ENCODE data around the gene LRP5.
A peak's percentile ranks its signal among the peaks of the same experiment; 100 is the strongest.

Gene LRP5

GRCh38 chr11:68375337-68375736, 62.9 kb downstream of the LRP5 start:
- no peaks in the 10 kb centered on the region for H3K4me1 ChIP-seq (ENCODE audit: control insufficient read depth, insufficient read depth, low read length, poor library complexity, severe bottlenecking)
- no peak overlapping the region for H3K27ac ChIP-seq (ENCODE audit: insufficient read depth, low read length, poor library complexity, severe bottlenecking)
- H3K27me3 ChIP-seq (replicated peaks; ENCODE audit: control insufficient read depth, insufficient read depth, low read length, poor library complexity, severe bottlenecking): no peaks in the 10 kb centered on the region
- DNase-seq: no peak
- no peaks in the 10 kb centered on the region for H3K36me3 ChIP-seq (ENCODE audit: control insufficient read depth, insufficient read depth, low read length)
- H3K9me3 ChIP-seq (ENCODE audit: control insufficient read depth, low read length): no peaks in the 10 kb centered on the region
- H3K4me3 ChIP-seq (ENCODE audit: insufficient read depth, low read depth, low read length, poor library complexity, severe bottlenecking): no peak overlapping the region

- H3K36me3 ChIP-seq (ENCODE audit: control insufficient read depth, insufficient read depth, low read length): no peaks in the 10 kb centered on the region
Measured at GRCh38 chr11:68375766-68376165, 63.4 kb downstream of the LRP5 start.

GRCh38 chr11:68377389-68377795, 65.0 kb downstream of the LRP5 start:
- Histone ChIP-seq H3K4me3 (ENCODE audit: insufficient read depth, low read depth, low read length, poor library complexity, severe bottlenecking) (no peak overlapping the region), H3K9me3 (ENCODE audit: control insufficient read depth, low read length) (no peaks in the 10 kb centered on the region), H3K27me3 (replicated peaks; ENCODE audit: control insufficient read depth, insufficient read depth, low read length, poor library complexity, severe bottlenecking) (no peaks in the 10 kb centered on the region), H3K36me3 (ENCODE audit: control insufficient read depth, insufficient read depth, low read length) (no peaks in the 10 kb centered on the region), H3K4me1 (ENCODE audit: control insufficient read depth, insufficient read depth, low read length, poor library complexity, severe bottlenecking) (no peaks in the 10 kb centered on the region), H3K27ac (ENCODE audit: insufficient read depth, low read length, poor library complexity, severe bottlenecking) (no peak overlapping the region)
- DNase-seq: no peak

More at GRCh38 chr11:68375766-68376165, 63.4 kb downstream of the LRP5 start:
- Histone ChIP-seq H3K4me3 (ENCODE audit: insufficient read depth, low read depth, low read length, poor library complexity, severe bottlenecking) (no peak overlapping the region), H3K27ac (ENCODE audit: insufficient read depth, low read length, poor library complexity, severe bottlenecking) (no peak overlapping the region), H3K4me1 (ENCODE audit: control insufficient read depth, insufficient read depth, low read length, poor library complexity, severe bottlenecking) (no peaks in the 10 kb centered on the region), H3K27me3 (replicated peaks; ENCODE audit: control insufficient read depth, insufficient read depth, low read length, poor library complexity, severe bottlenecking) (no peaks in the 10 kb centered on the region), H3K9me3 (ENCODE audit: control insufficient read depth, low read length) (no peaks in the 10 kb centered on the region)
- DNase-seq: no peak

- H3K27me3 ChIP-seq (replicated peaks; ENCODE audit: control insufficient read depth, insufficient read depth, low read length, poor library complexity, severe bottlenecking): no peaks in the 10 kb centered on the region
- H3K36me3 ChIP-seq (ENCODE audit: control insufficient read depth, insufficient read depth, low read length): no peaks in the 10 kb centered on the region
- no peak overlapping the region for H3K27ac ChIP-seq (ENCODE audit: insufficient read depth, low read length, poor library complexity, severe bottlenecking)
- no peak for DNase-seq
- no peaks in the 10 kb centered on the region for H3K9me3 ChIP-seq (ENCODE audit: control insufficient read depth, low read length)
- no peaks in the 10 kb centered on the region for H3K4me1 ChIP-seq (ENCODE audit: control insufficient read depth, insufficient read depth, low read length, poor library complexity, severe bottlenecking)
- H3K4me3 ChIP-seq (ENCODE audit: insufficient read depth, low read depth, low read length, poor library complexity, severe bottlenecking): no peak overlapping the region
Measured at GRCh38 chr11:68379206-68379605, 66.8 kb downstream of the LRP5 start.

GRCh38 chr11:68380786-68381622, 68.6 kb downstream of the LRP5 start:
- no peaks in the 10 kb centered on the region for H3K27me3 ChIP-seq (replicated peaks; ENCODE audit: control insufficient read depth, insufficient read depth, low read length, poor library complexity, severe bottlenecking)
- no peak overlapping the region for H3K4me3 ChIP-seq (ENCODE audit: insufficient read depth, low read depth, low read length, poor library complexity, severe bottlenecking)
- no peaks in the 10 kb centered on the region for H3K36me3 ChIP-seq (ENCODE audit: control insufficient read depth, insufficient read depth, low read length)
- H3K9me3 ChIP-seq (ENCODE audit: control insufficient read depth, low read length): no peaks in the 10 kb centered on the region
- no peaks in the 10 kb centered on the region for H3K4me1 ChIP-seq (ENCODE audit: control insufficient read depth, insufficient read depth, low read length, poor library complexity, severe bottlenecking)
- DNase-seq: no peak
- no peak overlapping the region for H3K27ac ChIP-seq (ENCODE audit: insufficient read depth, low read length, poor library complexity, severe bottlenecking)

GRCh38 chr11:68381716-68382115, 69.3 kb downstream of the LRP5 start:
- no peak overlapping the region for H3K4me3 ChIP-seq (ENCODE audit: insufficient read depth, low read depth, low read length, poor library complexity, severe bottlenecking)
- H3K9me3 ChIP-seq (ENCODE audit: control insufficient read depth, low read length): no peaks in the 10 kb centered on the region
- H3K27ac ChIP-seq (ENCODE audit: insufficient read depth, low read length, poor library complexity, severe bottlenecking): no peak overlapping the region
- H3K27me3 ChIP-seq (replicated peaks; ENCODE audit: control insufficient read depth, insufficient read depth, low read length, poor library complexity, severe bottlenecking): no peaks in the 10 kb centered on the region
- H3K4me1 ChIP-seq (ENCODE audit: control insufficient read depth, insufficient read depth, low read length, poor library complexity, severe bottlenecking): no peaks in the 10 kb centered on the region
- no peak for DNase-seq
- no peaks in the 10 kb centered on the region for H3K36me3 ChIP-seq (ENCODE audit: control insufficient read depth, insufficient read depth, low read length)

- Histone ChIP-seq H3K27ac (ENCODE audit: insufficient read depth, low read length, poor library complexity, severe bottlenecking) (no peak overlapping the region), H3K36me3 (ENCODE audit: control insufficient read depth, insufficient read depth, low read length) (no peaks in the 10 kb centered on the region), H3K4me1 (ENCODE audit: control insufficient read depth, insufficient read depth, low read length, poor library complexity, severe bottlenecking) (no peaks in the 10 kb centered on the region), H3K4me3 (ENCODE audit: insufficient read depth, low read depth, low read length, poor library complexity, severe bottlenecking) (no peak overlapping the region), H3K27me3 (replicated peaks; ENCODE audit: control insufficient read depth, insufficient read depth, low read length, poor library complexity, severe bottlenecking) (no peaks in the 10 kb centered on the region), H3K9me3 (ENCODE audit: control insufficient read depth, low read length) (no peaks in the 10 kb centered on the region)
- no peak for DNase-seq
Measured at GRCh38 chr11:68382358-68382998, 70.1 kb downstream of the LRP5 start.

- no peak overlapping the region for H3K27ac ChIP-seq (ENCODE audit: insufficient read depth, low read length, poor library complexity, severe bottlenecking)
- no peaks in the 10 kb centered on the region for H3K4me1 ChIP-seq (ENCODE audit: control insufficient read depth, insufficient read depth, low read length, poor library complexity, severe bottlenecking)
- H3K4me3 ChIP-seq (ENCODE audit: insufficient read depth, low read depth, low read length, poor library complexity, severe bottlenecking): no peak overlapping the region
- H3K36me3 ChIP-seq (ENCODE audit: control insufficient read depth, insufficient read depth, low read length): no peaks in the 10 kb centered on the region
- no peaks in the 10 kb centered on the region for H3K9me3 ChIP-seq (ENCODE audit: control insufficient read depth, low read length)
- no peaks in the 10 kb centered on the region for H3K27me3 ChIP-seq (replicated peaks; ENCODE audit: control insufficient read depth, insufficient read depth, low read length, poor library complexity, severe bottlenecking)
- DNase-seq: peak; percentile 12 to 51 (median 21)
Measured at GRCh38 chr11:68383976-68384501, 71.6 kb downstream of the LRP5 start.

GRCh38 chr11:68384530-68385081, 72.2 kb downstream of the LRP5 start:
- no peak overlapping the region for H3K4me3 ChIP-seq (ENCODE audit: insufficient read depth, low read depth, low read length, poor library complexity, severe bottlenecking)
- no peak for DNase-seq
- H3K27ac ChIP-seq (ENCODE audit: insufficient read depth, low read length, poor library complexity, severe bottlenecking): no peak overlapping the region
- H3K36me3 ChIP-seq (ENCODE audit: control insufficient read depth, insufficient read depth, low read length): no peaks in the 10 kb centered on the region
- H3K4me1 ChIP-seq (ENCODE audit: control insufficient read depth, insufficient read depth, low read length, poor library complexity, severe bottlenecking): no peaks in the 10 kb centered on the region
- H3K27me3 ChIP-seq (replicated peaks; ENCODE audit: control insufficient read depth, insufficient read depth, low read length, poor library complexity, severe bottlenecking): no peaks in the 10 kb centered on the region
- no peaks in the 10 kb centered on the region for H3K9me3 ChIP-seq (ENCODE audit: control insufficient read depth, low read length)

- H3K9me3 ChIP-seq (ENCODE audit: control insufficient read depth, low read length): no peaks in the 10 kb centered on the region
- H3K4me1 ChIP-seq (ENCODE audit: control insufficient read depth, insufficient read depth, low read length, poor library complexity, severe bottlenecking): no peaks in the 10 kb centered on the region
- DNase-seq: no peak
- H3K27ac ChIP-seq (ENCODE audit: insufficient read depth, low read length, poor library complexity, severe bottlenecking): no peak overlapping the region
- no peaks in the 10 kb centered on the region for H3K36me3 ChIP-seq (ENCODE audit: control insufficient read depth, insufficient read depth, low read length)
- H3K4me3 ChIP-seq (ENCODE audit: insufficient read depth, low read depth, low read length, poor library complexity, severe bottlenecking): no peak overlapping the region
- no peaks in the 10 kb centered on the region for H3K27me3 ChIP-seq (replicated peaks; ENCODE audit: control insufficient read depth, insufficient read depth, low read length, poor library complexity, severe bottlenecking)
Measured at GRCh38 chr11:68385128-68385527, 72.7 kb downstream of the LRP5 start.

Data from effector memory CD4-positive, alpha-beta T cell (primary cell).